GM18867 (cell line): ENCODE measurements around the gene DNAJB11.
"Not testable (repeated sequence)": the region's sequence is repeated elsewhere in the genome, so short reads cannot be mapped to it uniquely, and the experiment has no call there.

ENCODE experiments used
- ATAC-seq: cut with Tn5 transposase; IDR thresholded peaks from one replicate; pipeline ENCODE4 v1.9.1; 2021; ENCODE audit warnings: mild to moderate bottlenecking, moderate library complexity; ENCODE audit not compliant: unreplicated experiment

DNAJB11 gene

DNA sequence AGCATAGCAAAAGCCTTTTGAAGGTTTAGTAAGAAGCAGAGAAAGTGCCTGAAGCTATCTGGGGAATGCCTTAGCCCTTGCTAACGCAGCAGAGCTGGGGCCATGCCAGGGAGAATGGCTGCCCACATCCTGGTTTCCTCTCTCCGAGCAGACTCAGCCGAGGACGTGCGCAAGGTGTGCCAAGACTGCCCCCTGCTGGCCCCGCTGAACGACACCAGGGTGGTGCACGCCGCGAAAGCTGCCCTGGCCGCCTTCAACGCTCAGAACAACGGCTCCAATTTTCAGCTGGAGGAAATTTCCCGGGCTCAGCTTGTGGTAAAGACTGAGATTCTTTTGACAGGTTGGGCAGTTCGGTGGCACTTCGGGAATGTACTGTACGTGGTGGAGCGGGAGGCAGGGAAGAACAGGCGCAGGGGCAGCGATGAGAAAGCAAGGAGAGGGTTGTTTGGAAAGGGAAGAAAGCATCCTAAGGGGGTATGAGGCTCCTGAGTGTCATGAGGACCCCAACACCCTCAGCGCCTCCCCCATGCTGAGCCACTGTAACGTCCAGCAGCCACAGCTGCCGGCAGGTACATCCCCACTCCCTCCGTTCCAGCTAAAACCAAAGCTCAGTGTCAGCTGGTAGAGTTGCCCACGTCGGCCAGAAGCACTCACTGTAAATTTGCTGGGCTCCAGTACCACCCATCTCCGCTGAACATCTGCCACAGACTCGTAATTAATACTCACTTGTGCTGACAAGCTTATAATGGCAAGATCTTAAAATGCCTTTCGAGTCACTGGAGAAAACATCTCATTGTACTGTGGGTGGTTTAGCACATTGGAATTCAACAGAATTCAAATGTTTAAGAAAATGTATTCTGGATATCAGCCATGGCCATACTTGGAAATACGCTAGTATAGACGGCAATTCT is 46.8 kb downstream of the DNAJB11 start:
- peak; percentile 91 for ATAC-seq

DNA sequence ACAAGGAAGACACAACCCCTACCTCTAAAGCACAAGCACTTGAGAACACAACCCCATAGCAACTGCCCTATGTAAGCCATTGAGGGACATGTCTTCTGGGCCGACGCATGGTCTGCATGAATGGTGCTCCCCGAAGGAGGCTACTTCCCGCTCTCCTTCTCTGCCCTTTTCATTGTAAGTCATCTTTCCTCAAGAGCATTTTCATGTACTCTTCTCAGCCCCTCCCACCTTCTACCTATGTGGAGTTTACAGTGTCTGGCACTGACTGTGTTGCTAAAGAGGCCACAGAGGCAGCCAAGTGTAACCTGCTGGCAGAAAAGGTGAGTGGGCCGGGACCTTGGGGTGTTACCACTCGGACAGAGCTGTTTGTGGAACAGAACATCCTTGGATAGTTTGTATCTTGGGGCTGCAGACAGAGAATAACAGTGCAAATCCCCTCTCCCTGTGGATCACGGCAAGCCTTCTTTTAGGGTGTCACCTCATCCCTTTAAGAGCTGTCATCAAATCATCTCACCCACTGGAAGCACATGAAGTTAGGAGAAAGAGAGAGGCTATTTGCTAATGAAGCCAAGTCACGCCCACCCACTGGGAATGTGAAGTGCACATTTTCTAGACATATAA is 47.9 kb downstream of the DNAJB11 start:
- no peak for ATAC-seq

DNA sequence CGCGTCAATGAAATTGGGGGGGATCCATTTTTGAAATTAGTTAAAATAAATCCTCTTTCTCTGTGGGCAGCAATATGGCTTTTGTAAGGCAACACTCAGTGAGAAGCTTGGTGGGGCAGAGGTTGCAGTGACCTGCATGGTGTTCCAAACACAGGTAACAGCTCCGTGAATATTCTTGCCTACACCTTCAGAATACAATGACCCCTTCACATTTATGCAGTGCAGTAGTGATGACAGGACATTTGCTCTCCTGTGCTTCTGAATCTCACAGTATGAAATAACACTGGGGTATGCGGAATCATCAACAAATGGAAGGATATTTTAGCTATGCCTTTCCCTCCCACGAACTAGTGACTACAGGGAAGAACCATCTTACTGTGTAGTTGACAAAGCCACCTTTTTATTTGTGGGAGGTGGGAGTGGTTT is 49.3 kb downstream of the DNAJB11 start:
- ATAC-seq: no peak

DNA sequence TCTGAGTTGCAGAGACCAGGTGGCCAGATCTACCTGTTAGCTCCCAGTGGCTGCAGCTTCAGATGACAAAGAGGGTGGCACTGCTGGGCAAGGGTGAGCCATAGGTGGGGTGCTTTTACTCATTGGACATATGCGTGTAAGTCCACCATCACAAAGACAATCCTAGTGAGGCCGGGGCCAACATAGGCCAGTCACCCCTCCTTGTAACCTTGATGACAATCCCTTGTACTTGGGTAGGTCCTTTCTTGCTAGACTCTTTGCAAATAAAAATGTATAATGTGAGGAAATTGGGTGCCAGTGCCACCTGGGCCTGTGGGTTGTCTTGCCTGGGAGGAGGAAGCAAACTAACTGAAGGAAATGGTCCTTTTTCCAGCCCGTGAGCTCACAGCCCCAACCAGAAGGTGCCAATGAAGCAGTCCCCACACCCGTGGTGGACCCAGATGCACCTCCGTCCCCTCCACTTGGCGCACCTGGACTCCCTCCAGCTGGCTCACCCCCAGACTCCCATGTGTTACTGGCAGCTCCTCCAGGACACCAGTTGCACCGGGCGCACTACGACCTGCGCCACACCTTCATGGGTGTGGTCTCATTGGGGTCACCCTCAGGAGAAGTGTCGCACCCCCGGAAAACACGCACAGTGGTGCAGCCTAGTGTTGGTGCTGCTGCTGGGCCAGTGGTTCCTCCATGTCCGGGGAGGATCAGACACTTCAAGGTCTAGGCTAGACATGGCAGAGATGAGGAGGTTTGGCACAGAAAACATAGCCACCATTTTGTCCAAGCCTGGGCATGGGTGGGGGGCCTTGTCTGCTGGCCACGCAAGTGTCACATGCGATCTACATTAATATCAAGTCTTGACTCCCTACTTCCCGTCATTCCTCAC is 49.9 kb downstream of the DNAJB11 start:
- no peak for ATAC-seq

DNA sequence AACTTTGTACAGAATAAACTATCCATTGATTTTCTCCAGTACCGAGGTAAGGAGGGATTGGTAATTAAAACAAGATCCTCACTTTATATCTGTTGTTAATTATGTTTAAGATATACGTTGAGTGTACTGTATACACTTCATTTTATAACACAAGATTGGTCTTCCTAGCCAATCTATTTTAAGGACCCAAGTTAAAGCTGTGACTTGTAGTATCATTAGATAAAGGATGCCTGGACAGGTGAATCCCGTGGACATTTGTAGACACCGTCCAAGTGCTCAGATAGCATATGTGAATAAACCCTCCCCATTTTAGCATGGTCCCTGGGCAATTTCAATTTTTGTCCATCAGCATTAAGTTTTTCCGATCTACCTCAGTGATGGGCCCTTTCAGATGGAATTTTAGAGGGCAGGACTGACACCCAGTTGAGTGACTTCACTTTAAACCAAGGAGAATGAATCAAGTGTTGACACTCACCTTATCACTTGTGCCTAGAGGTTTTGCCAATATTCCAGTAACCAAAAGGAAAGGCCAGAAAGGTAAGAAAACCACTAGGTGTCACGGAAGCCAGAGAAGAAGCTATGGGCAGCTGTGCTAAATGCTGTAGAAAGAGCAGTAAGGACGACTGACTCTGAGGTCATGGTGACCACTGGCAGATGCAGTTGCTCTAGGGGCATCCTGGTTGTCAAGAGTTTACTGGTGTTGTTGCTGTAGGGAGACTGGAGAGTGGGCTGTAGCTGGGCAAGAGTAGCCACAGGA is 51.6 kb downstream of the DNAJB11 start:
- no peak for ATAC-seq

DNA sequence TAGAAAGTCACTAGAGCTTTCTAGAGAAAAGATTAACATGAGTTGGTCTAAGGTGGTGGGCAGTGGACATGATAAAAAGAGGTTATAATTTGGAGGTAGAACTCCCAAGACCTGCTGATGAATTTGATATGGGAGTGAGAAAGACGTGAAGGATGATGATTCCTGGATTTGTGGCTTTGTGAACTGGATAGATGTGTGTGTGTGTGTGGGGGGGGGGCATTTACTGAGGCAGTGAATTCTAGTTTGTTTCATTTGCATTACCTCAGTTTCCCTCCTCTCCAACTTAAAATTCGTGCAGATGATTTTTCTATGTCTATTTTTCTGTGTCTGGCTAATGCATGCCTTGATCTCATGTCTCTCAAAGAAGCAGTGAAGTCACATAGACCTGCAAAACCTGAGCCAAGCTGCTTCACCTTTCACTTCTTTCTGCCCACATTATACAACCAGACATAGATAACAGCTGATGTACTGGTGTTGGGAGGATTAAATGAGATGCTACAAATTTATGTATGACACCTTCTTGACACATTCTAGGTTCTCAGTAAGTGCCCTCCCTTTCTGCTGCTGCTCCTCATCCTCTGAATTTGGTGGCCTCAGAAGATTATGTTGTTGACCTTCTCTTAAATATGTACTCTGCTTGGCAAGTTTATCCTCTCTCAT is 52.3 kb downstream of the DNAJB11 start:
- no peak for ATAC-seq

DNA sequence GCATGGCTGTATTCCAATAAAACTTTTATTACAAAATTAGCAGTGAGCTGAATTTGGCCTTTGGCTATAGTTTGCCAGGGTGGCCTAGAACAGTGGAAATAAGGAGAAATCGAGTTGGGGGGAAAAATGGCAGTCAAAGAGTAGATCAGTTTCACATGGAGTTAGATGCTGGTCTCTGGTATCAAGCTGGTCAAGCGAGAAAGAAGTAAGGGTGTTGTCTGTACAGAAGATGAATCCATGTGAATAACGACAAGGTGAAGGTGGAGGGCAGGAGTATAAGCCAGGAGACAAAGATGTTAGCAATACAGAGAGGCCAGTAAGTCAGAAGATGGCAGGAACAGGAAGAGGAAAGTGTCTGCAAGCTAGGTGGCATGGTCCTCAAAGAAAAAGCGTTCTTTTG is 54.1 kb downstream of the DNAJB11 start:
- no peak for ATAC-seq

DNA sequence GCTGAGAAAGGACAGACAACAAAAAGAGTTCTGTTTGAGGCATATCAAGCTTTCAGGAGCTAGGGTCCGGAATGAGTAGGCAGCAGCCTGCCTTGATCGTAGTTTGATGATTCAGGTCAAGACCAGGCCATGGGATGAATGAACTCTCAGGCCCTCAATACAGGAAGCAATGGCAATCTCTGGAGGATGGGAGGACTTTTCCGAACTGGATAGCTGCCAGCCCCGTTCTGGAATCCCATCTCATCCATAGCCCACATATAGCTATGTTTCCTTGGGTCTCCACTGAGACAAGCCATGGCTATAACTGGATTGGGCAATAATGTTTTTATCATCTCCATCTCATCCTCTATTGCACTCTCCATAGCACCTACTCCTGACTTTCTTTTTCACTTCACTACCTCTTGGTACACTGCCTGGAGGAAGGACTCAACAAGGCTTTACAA is 55.1 kb downstream of the DNAJB11 start:
- ATAC-seq: no peak

DNA sequence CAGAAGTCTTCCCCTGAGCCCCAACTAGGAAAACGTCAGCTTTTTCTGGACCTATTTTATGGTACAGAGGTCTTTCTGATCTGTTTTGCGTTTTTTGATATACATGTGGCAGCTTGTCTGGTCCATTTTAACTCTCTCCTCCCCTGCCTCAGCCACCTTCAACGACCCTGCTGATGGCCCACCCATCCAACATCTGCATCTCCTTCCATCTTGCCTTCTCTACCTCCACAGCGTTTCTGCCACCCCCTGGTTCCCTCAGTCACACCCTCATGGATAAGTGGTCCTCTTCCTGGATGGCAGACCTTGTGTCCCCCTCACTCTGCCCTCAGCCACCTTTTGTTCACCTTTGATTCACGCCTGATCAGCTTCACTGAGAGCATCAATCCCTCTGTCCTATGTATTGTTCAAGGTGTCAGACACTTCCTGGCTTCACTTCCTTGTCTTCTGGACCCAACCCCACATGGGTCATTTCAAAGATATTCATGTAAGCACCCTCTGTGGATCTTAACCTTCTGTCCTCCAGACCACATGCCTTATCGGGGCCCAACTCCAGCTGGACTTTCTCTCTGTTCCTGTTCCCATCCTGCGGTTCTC is 55.8 kb downstream of the DNAJB11 start:
- no peak for ATAC-seq

DNA sequence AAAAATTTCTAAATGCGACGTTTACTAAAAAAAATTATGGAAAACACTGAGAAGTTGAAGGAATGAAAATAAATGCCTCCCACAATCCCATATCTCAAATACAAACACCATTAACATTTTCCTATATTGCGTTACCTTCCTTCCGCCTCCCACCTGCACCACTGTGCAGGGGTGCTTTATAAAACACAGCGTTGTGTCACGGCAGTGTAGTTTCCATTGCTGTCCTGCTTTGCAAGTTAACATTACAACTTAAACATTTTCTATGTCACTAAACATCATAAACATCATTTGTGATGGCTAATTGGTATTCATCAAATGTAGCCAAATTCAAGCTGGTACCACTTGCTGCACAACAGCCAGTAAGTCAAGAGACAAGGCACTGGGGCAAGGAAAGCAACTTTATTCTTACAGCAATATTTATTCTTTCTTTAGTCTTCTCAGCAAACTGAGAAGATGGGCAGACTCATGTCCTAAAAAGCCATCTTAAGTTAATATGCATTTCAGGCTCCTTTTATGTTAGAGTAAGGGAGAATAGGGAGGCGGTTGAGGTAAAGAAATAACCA is 57.4 kb downstream of the DNAJB11 start:
- no peak for ATAC-seq

DNA sequence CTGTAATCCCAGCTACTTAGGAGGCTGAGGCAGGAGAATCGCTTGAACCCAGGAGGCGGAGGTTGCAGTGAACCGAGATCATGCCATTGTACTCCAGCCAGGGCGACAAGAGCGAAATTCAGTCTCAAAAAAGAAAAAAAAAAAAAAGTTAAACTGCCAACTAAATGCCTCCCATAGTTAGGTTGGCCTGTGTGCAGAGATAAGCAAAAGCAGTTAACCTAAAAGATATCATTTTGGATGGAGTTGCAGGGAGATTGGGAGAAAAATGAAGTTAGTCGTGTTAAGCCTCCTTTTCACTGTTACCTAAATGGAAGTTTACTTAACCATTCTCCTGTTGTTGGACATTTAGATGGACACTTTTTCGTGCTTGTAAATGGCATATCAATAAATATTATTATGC is 58.2 kb downstream of the DNAJB11 start:
- no peak for ATAC-seq

DNA sequence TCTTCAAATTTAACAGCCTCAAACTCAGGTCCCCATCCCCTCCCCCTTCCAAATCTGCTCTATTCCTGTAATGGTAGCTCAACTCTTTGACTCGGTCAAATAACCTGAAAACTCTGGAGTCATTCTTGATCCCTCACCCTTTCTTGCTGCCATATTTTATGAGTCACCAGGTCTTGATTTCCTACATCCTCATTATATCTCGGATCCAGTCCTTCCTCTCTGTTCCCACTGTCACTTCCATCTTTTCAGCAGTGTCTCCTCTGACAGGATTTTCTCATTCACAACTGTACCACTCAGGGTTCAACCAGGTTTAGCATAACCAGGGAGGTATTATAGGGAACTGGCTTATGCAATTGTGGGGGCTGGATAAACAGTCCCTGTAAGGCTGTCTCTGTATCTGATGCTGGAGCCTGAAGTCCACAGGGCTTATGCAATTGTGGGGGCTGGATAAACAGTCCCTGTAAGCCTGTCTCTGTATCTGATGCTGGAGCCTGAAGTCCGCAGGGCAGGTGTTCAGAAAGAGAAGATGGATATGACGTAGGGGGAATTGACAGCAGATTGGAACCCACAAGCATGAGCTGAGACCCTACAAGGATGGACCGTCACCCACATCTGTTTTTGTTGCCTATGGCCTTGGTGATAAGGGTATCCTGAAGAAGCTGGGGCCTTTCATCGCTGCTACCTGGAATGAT is 60.6 kb downstream of the DNAJB11 start:
- no peak for ATAC-seq

DNA sequence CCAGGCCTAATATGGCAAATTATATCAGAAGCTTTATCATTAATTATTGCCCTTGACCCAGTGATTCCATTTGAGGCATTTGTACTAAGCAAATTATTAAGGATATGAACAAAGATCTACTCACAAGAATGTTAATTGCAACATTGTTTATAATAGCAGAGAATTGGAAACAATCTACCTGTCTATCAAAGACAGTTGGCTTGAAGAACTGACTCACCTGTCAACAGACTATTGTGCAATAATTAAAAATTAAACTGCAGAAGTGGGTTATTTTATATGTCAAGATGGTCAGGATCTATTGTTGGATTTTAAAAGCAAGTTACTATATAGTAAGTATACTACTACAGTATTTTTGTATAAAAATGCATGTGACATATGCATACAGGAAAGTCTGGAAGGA is 63.0 kb downstream of the DNAJB11 start:
- ATAC-seq: no peak

DNA sequence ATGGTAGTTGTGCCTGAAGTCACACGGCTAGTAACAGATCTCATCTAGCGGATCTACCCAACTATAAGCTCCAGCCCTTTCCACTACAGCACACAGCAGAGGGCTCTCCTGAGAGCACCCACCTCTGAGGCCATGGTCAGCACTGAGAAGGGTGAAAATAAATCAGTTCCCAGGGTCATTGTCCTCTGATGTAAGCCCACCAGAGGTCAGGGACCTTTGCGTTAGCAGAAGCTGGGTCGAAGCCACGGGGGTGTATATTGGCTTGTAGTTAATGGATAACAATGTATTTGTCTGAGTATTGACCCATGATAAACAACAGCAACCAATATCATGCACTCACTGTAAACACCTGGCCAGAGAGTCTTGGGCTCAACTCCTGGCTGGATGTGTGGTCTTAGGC is 63.7 kb downstream of the DNAJB11 start:
- not testable (repeated sequence) for ATAC-seq
